Mesothelial cell of epicardium (in vitro differentiated cells): ENCODE results near the gene MTM1. TPM values are rescaled to one million over a fixed set of nuclear protein-coding genes. Genes with fewer than 3 reads are reported as not detected.
A peak's percentile ranks its signal among the peaks of the same experiment; 100 is the strongest.

Source experiments
- DNase-seq, 2 experiments: peaks; one replicate each; pipeline ENCODE4 v3.0.0; 2021; ENCODE audit warnings: low spot score in 2 of 2; ENCODE audit not compliant: unreplicated experiment in 2 of 2
- H3K27ac Mint-ChIP-seq: 2 replicates; pipeline ENCODE4 v1.8.0; 2021; ENCODE audit warnings: mixed read lengths
- H3K27me3 Mint-ChIP-seq: 2 replicates; pipeline ENCODE4 v1.8.0; 2021; ENCODE audit warnings: low read depth, mixed read lengths
- H3K36me3 Mint-ChIP-seq: 2 replicates; pipeline ENCODE4 v1.8.0; 2021; ENCODE audit warnings: mixed read lengths
- H3K4me1 Mint-ChIP-seq: 2 replicates; pipeline ENCODE4 v1.8.0; 2021; ENCODE audit warnings: mixed read lengths
- H3K4me3 Mint-ChIP-seq: 2 replicates; pipeline ENCODE4 v1.8.0; 2021; ENCODE audit warnings: mild to moderate bottlenecking, moderate library complexity, mixed read lengths
- H3K9me3 Mint-ChIP-seq: 2 replicates; pipeline ENCODE4 v1.8.0; 2021; ENCODE audit warnings: mixed read lengths
- total RNA-seq: library from RNA; stranded (reverse); gene quantifications from 3 replicates; pipeline ENCODE4 v1.2.1, GENCODE V29; 2021
- TF ChIP-seq, protein P1 (sequence below): fragments of 200-600 bp; sonication (generic); IDR thresholded peaks from one replicate; pipeline ENCODE4 v1.5.0; 2021; ENCODE audit warnings: antibody characterized with exemption; ENCODE audit not compliant: unreplicated experiment

Gene MTM1
- total RNA-seq, 1 donor from 2014 or later: 8.9 TPM

- Mint-ChIP-seq H3K27ac (no peak overlapping the region), H3K27me3 (no peaks in the 10 kb centered on the region), H3K4me1 (no peaks in the 10 kb centered on the region), H3K9me3 (peaks cover 15% of the 10 kb centered on the region), H3K36me3 (no peaks in the 10 kb centered on the region), H3K4me3 (no peak overlapping the region)
- TF ChIP-seq, protein P1, sequence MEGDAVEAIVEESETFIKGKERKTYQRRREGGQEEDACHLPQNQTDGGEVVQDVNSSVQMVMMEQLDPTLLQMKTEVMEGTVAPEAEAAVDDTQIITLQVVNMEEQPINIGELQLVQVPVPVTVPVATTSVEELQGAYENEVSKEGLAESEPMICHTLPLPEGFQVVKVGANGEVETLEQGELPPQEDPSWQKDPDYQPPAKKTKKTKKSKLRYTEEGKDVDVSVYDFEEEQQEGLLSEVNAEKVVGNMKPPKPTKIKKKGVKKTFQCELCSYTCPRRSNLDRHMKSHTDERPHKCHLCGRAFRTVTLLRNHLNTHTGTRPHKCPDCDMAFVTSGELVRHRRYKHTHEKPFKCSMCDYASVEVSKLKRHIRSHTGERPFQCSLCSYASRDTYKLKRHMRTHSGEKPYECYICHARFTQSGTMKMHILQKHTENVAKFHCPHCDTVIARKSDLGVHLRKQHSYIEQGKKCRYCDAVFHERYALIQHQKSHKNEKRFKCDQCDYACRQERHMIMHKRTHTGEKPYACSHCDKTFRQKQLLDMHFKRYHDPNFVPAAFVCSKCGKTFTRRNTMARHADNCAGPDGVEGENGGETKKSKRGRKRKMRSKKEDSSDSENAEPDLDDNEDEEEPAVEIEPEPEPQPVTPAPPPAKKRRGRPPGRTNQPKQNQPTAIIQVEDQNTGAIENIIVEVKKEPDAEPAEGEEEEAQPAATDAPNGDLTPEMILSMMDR: peak; percentile 61
- DNase-seq: no peak
Observed at GRCh38 chrX:150587585-150588503, 19.4 kb downstream of the MTM1 start.

- H3K36me3 Mint-ChIP-seq: peaks cover 5% of the 10 kb centered on the region
- TF ChIP-seq, protein P1: no peak
Observed at GRCh38 chrX:150594584-150594983, 26.2 kb downstream of the MTM1 start.

GRCh38 chrX:150599226-150599625 lies 30.8 kb downstream of the MTM1 start:
- Mint-ChIP-seq H3K27me3 (no peaks in the 10 kb centered on the region), H3K9me3 (peaks cover 19% of the 10 kb centered on the region), H3K4me1 (peaks cover 6% of the 10 kb centered on the region), H3K4me3 (no peak overlapping the region), H3K36me3 (peaks cover 11% of the 10 kb centered on the region), H3K27ac (no peak overlapping the region)
- TF ChIP-seq, protein P1: no peak
- no peak for DNase-seq

More at GRCh38 chrX:150594584-150594983, 26.2 kb downstream of the MTM1 start:
- no peak for DNase-seq
- H3K4me1 Mint-ChIP-seq: peaks cover 6% of the 10 kb centered on the region
- peaks cover 14% of the 10 kb centered on the region for H3K9me3 Mint-ChIP-seq
- peak overlapping the region; percentile 14 for H3K27ac Mint-ChIP-seq
- no peak overlapping the region for H3K4me3 Mint-ChIP-seq
- no peaks in the 10 kb centered on the region for H3K27me3 Mint-ChIP-seq

GRCh38 chrX:150602296-150602695 lies 33.9 kb downstream of the MTM1 start:
- TF ChIP-seq, protein P1: no peak
- Mint-ChIP-seq H3K9me3 (peaks cover 27% of the 10 kb centered on the region), H3K4me3 (no peak overlapping the region), H3K27ac (no peak overlapping the region), H3K27me3 (no peaks in the 10 kb centered on the region), H3K4me1 (no peaks in the 10 kb centered on the region), H3K36me3 (peaks cover 8% of the 10 kb centered on the region)
- no peak for DNase-seq

DNA sequence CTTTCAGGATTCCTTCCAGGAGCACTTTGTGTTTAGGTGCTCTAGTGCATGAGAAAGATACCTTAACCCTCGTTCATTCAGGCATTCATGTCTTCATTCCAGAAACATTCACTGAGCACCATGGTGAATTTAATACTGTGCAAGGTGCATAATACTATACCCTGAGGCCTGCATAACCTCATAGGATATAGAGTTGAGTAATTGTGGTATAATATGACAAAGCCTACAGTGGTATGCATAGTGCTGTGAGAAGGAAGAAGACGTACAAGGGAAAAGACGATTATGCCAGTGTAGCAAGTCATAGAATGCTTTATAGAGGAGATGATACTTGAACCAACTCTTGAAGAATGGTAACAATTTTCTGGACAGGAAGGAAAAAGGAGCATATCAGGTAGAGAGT lies 34.3 kb downstream of the MTM1 start:
- H3K4me3 Mint-ChIP-seq: no peak overlapping the region
- peaks cover 12% of the 10 kb centered on the region for H3K36me3 Mint-ChIP-seq
- H3K27me3 Mint-ChIP-seq: no peaks in the 10 kb centered on the region
- H3K4me1 Mint-ChIP-seq: no peaks in the 10 kb centered on the region
- no peak overlapping the region for H3K27ac Mint-ChIP-seq
- DNase-seq: no peak
- H3K9me3 Mint-ChIP-seq: peaks cover 32% of the 10 kb centered on the region
- TF ChIP-seq, protein P1: no peak
